Esophagus (tissue), 2 donors: Measurements from ENCODE around the gene PARM1. TPM values are rescaled to one million over a fixed set of nuclear protein-coding genes. Genes with fewer than 3 reads are reported as not detected.

ENCODE experiments used
- H3K27ac ChIP-seq, 2 donors: one replicate each; pipeline ENCODE4 v1.5.1; 2013; ENCODE audit warnings: low read depth in 2 of 2, mild to moderate bottlenecking in 2 of 2, inconsistent platforms in 1 of 2, low read length in 1 of 2, moderate library complexity in 1 of 2
- H3K27me3 ChIP-seq, 2 donors: one replicate each; pipeline ENCODE4 v1.6.1; 2013; ENCODE audit warnings: low read length in 2 of 2, control low read depth in 1 of 2, mild to moderate bottlenecking in 1 of 2; ENCODE audit not compliant: insufficient read depth in 2 of 2, control insufficient read depth in 1 of 2
- H3K36me3 ChIP-seq, 2 donors: one replicate each; pipeline ENCODE4 v1.6.1; 2013; ENCODE audit warnings: low read length in 1 of 2; ENCODE audit not compliant: control insufficient read depth in 2 of 2, insufficient read depth in 2 of 2
- H3K4me1 ChIP-seq, 2 donors: one replicate each; pipeline ENCODE4 v1.6.1; 2013; ENCODE audit warnings: low read length in 1 of 2; ENCODE audit not compliant: control insufficient read depth in 2 of 2, insufficient read depth in 2 of 2
- H3K4me3 ChIP-seq, 2 donors: one replicate each; pipeline ENCODE4 v1.5.1; 2013; ENCODE audit warnings: low read length in 2 of 2, mild to moderate bottlenecking in 2 of 2, low read depth in 1 of 2, moderate library complexity in 1 of 2
- H3K9me3 ChIP-seq, 2 donors: one replicate each; pipeline ENCODE4 v1.6.1; 2013; ENCODE audit warnings: mild to moderate bottlenecking in 2 of 2, low read depth in 1 of 2, low read length in 1 of 2, moderate library complexity in 1 of 2; ENCODE audit not compliant: control insufficient read depth in 2 of 2, insufficient read depth in 1 of 2
- WGBS, 2 donors: extraction: QIAGEN DNeasy Blood & Tissue Kit; methylation state at CpG; one replicate each; pipeline ENCODE4 v1.1.7; 2013; 5-methylcytosine and 5-hydroxymethylcytosine counted together
- polyA plus RNA-seq, 2 donors: library from polyadenylated mRNA; stranded (reverse); fragments of 200-250 nt; gene quantifications; one replicate each; pipeline ENCODE4 v1.2.3, GENCODE V29; 2013
- donor health status: healthy with polysubstance abuse.
- donor health status: Bipolar disorder and iron deficiency.

The PARM1 gene
- polyA plus RNA-seq, 2 donors = 0.51 to 1.8 TPM

- no peaks in the 10 kb centered on the region for H3K36me3 ChIP-seq
- no peaks in the 10 kb centered on the region for H3K27me3 ChIP-seq
- WGBS, 2 donors = 71 to 82% methylated on average over 3 of the region's 3 CpGs
- H3K27ac ChIP-seq = no peak overlapping the region
- H3K4me3 ChIP-seq = no peak overlapping the region
- no peaks in the 10 kb centered on the region for H3K4me1 ChIP-seq
- no peaks in the 10 kb centered on the region for H3K9me3 ChIP-seq
Observed at GRCh38 chr4:75034523-75034922, 101.6 kb downstream of the PARM1 start.

GRCh38 chr4:75035321-75035720 lies 102.4 kb downstream of the PARM1 start:
- no peak overlapping the region for H3K27ac ChIP-seq
- H3K9me3 ChIP-seq = no peaks in the 10 kb centered on the region
- WGBS, 2 donors = 90 to 91% methylated on average over 5 of the region's 5 CpGs
- H3K4me1 ChIP-seq = no peaks in the 10 kb centered on the region
- H3K27me3 ChIP-seq = no peaks in the 10 kb centered on the region
- H3K4me3 ChIP-seq = no peak overlapping the region
- no peaks in the 10 kb centered on the region for H3K36me3 ChIP-seq

GRCh38 chr4:75036046-75036830 lies 103.3 kb downstream of the PARM1 start:
- Histone ChIP-seq H3K27ac (no peak overlapping the region), H3K4me1 (no peaks in the 10 kb centered on the region), H3K36me3 (no peaks in the 10 kb centered on the region), H3K4me3 (no peak overlapping the region), H3K9me3 (no peaks in the 10 kb centered on the region), H3K27me3 (no peaks in the 10 kb centered on the region)
- WGBS, 2 donors = 71 to 75% methylated on average over 3 of the region's 3 CpGs

- 74 to 81% methylated on average over 1 of the region's 1 CpG for WGBS, 2 donors
- H3K27ac ChIP-seq = no peak overlapping the region
- no peaks in the 10 kb centered on the region for H3K9me3 ChIP-seq
- no peaks in the 10 kb centered on the region for H3K4me1 ChIP-seq
- no peaks in the 10 kb centered on the region for H3K27me3 ChIP-seq
- no peak overlapping the region for H3K4me3 ChIP-seq
- H3K36me3 ChIP-seq = no peaks in the 10 kb centered on the region
Observed at GRCh38 chr4:75037252-75037651, 104.3 kb downstream of the PARM1 start.

GRCh38 chr4:75038376-75038775 lies 105.5 kb downstream of the PARM1 start:
- H3K4me3 ChIP-seq = no peak overlapping the region
- H3K4me1 ChIP-seq = no peaks in the 10 kb centered on the region
- no peaks in the 10 kb centered on the region for H3K36me3 ChIP-seq
- H3K27ac ChIP-seq = no peak overlapping the region
- no peaks in the 10 kb centered on the region for H3K27me3 ChIP-seq
- WGBS, 2 donors = 84 to 87% methylated on average over 4 of the region's 4 CpGs
- no peaks in the 10 kb centered on the region for H3K9me3 ChIP-seq

GRCh38 chr4:75040703-75041102 lies 107.8 kb downstream of the PARM1 start:
- H3K27me3 ChIP-seq = no peaks in the 10 kb centered on the region
- no peaks in the 10 kb centered on the region for H3K9me3 ChIP-seq
- no peak overlapping the region for H3K4me3 ChIP-seq
- no peaks in the 10 kb centered on the region for H3K36me3 ChIP-seq
- no peak overlapping the region for H3K27ac ChIP-seq
- H3K4me1 ChIP-seq = no peaks in the 10 kb centered on the region
- 62 to 69% methylated on average over 5 of the region's 5 CpGs for WGBS, 2 donors

- no peak overlapping the region for H3K27ac ChIP-seq
- H3K36me3 ChIP-seq = no peaks in the 10 kb centered on the region
- H3K4me3 ChIP-seq = no peak overlapping the region
- H3K4me1 ChIP-seq = no peaks in the 10 kb centered on the region
- WGBS, 2 donors = 33 to 36% methylated on average over 2 of the region's 2 CpGs
- H3K27me3 ChIP-seq = no peaks in the 10 kb centered on the region
- no peaks in the 10 kb centered on the region for H3K9me3 ChIP-seq
Observed at GRCh38 chr4:75042601-75043208, 109.8 kb downstream of the PARM1 start.

- H3K4me1 ChIP-seq = no peaks in the 10 kb centered on the region
- no peaks in the 10 kb centered on the region for H3K36me3 ChIP-seq
- WGBS, 2 donors = 88 to 92% methylated on average over 4 of the region's 4 CpGs
- H3K27me3 ChIP-seq = no peaks in the 10 kb centered on the region
- no peak overlapping the region for H3K27ac ChIP-seq
- no peak overlapping the region for H3K4me3 ChIP-seq
- no peaks in the 10 kb centered on the region for H3K9me3 ChIP-seq
Observed at GRCh38 chr4:75046226-75046625, 113.3 kb downstream of the PARM1 start.

- no peaks in the 10 kb centered on the region for H3K27me3 ChIP-seq
- no peaks in the 10 kb centered on the region for H3K9me3 ChIP-seq
- H3K36me3 ChIP-seq = no peaks in the 10 kb centered on the region
- no peak overlapping the region for H3K4me3 ChIP-seq
- no peak overlapping the region for H3K27ac ChIP-seq
- WGBS, 2 donors = 51 to 59% methylated on average over 2 of the region's 2 CpGs
- H3K4me1 ChIP-seq = no peaks in the 10 kb centered on the region
Observed at GRCh38 chr4:75046641-75047040, 113.7 kb downstream of the PARM1 start.
